Left ventricle myocardium inferior (tissue), 1 donor: Measurements from ENCODE around the gene NPAS2. TPM values are rescaled to one million over a fixed set of nuclear protein-coding genes. Genes with fewer than 3 reads are reported as not detected.

Experiments used
- DNase-seq: peaks from one replicate; pipeline ENCODE4 v3.0.0-alpha.2; 2020
- H3K27ac ChIP-seq: fragments of 200-600 bp; replicated peaks from 2 replicates; pipeline ENCODE4 v1.8.0; 2021
- H3K27me3 ChIP-seq: fragments of 200-600 bp; 2 replicates; pipeline ENCODE4 v1.8.0; 2021; ENCODE audit warnings: low read depth
- H3K36me3 ChIP-seq: fragments of 200-600 bp; 2 replicates; pipeline ENCODE4 v1.8.0; 2021
- H3K4me1 ChIP-seq: fragments of 200-600 bp; 2 replicates; pipeline ENCODE4 v1.8.0; 2021
- H3K4me3 ChIP-seq: fragments of 200-600 bp; 2 replicates; pipeline ENCODE4 v1.8.0; 2021; ENCODE audit warnings: mild to moderate bottlenecking, moderate library complexity
- H3K9me3 ChIP-seq: fragments of 200-600 bp; replicated peaks from 2 replicates; pipeline ENCODE4 v1.8.0; 2021
- CTCF ChIP-seq: fragments of 200-600 bp; IDR thresholded peaks from 2 replicates; pipeline ENCODE4 v1.8.0; 2021; ENCODE audit warnings: antibody characterized with exemption, mild to moderate bottlenecking, borderline replicate concordance
- intact Hi-C: fragments of 100-400 bp; cut with micrococcal nuclease; formaldehyde crosslinking; loops from one replicate; pipeline ENCODE4 v1.11.0; 2022
- total RNA-seq: library from RNA; stranded (reverse); fragmentation: NEBNext Ultra II Directional; extraction: Animal tissue kit (Norgen Biotek cat#: 25700); gene quantifications from one replicate; pipeline ENCODE4 v1.2.1, GENCODE V29; 2021
- donor health status: DM: no; HTN: yes; CAD: no; lungs with severe emphysema.

NPAS2 gene
- total RNA-seq, 1 donor from 2014 or later, result 51.0 TPM

- intact Hi-C loops, result no loop called here
- no peaks in the 10 kb centered on the region for H3K9me3 ChIP-seq
- no peaks in the 10 kb centered on the region for H3K4me1 ChIP-seq
- no peak overlapping the region for H3K4me3 ChIP-seq
- H3K27ac ChIP-seq, result no peak overlapping the region
- peaks cover 93% of the 10 kb centered on the region for H3K36me3 ChIP-seq
- no peak for TF ChIP-seq CTCF
- H3K27me3 ChIP-seq, result no peaks in the 10 kb centered on the region
- DNase-seq, result no peak
Observed at GRCh38 chr2:100974712-100975520, 155.0 kb downstream of the NPAS2 start.

- Histone ChIP-seq H3K4me3 (no peak overlapping the region), H3K36me3 (peaks cover 87% of the 10 kb centered on the region), H3K27ac (no peak overlapping the region), H3K27me3 (no peaks in the 10 kb centered on the region), H3K4me1 (no peaks in the 10 kb centered on the region), H3K9me3 (no peaks in the 10 kb centered on the region)
- no peak for DNase-seq
- TF ChIP-seq CTCF, result no peak
- intact Hi-C loops, result no loop called here
Observed at GRCh38 chr2:100975521-100975785, 155.5 kb downstream of the NPAS2 start.

GRCh38 chr2:100976061-100976460 is 156.1 kb downstream of the NPAS2 start:
- H3K27me3 ChIP-seq, result no peaks in the 10 kb centered on the region
- intact Hi-C loops, result no loop called here
- DNase-seq, result no peak
- peaks cover 81% of the 10 kb centered on the region for H3K36me3 ChIP-seq
- H3K4me1 ChIP-seq, result no peaks in the 10 kb centered on the region
- no peak for TF ChIP-seq CTCF
- H3K27ac ChIP-seq, result no peak overlapping the region
- no peaks in the 10 kb centered on the region for H3K9me3 ChIP-seq
- no peak overlapping the region for H3K4me3 ChIP-seq

GRCh38 chr2:100976645-100977391 is 156.9 kb downstream of the NPAS2 start:
- no peaks in the 10 kb centered on the region for H3K27me3 ChIP-seq
- H3K36me3 ChIP-seq, result peaks cover 74% of the 10 kb centered on the region
- intact Hi-C loops, result no loop called here
- H3K4me3 ChIP-seq, result no peak overlapping the region
- no peak for TF ChIP-seq CTCF
- DNase-seq, result no peak
- no peaks in the 10 kb centered on the region for H3K4me1 ChIP-seq
- no peak overlapping the region for H3K27ac ChIP-seq
- H3K9me3 ChIP-seq, result no peaks in the 10 kb centered on the region

GRCh38 chr2:100977511-100977910 is 157.6 kb downstream of the NPAS2 start:
- no peak for DNase-seq
- Histone ChIP-seq H3K27ac (no peak overlapping the region), H3K9me3 (no peaks in the 10 kb centered on the region), H3K36me3 (peaks cover 72% of the 10 kb centered on the region), H3K4me3 (no peak overlapping the region), H3K27me3 (no peaks in the 10 kb centered on the region), H3K4me1 (no peaks in the 10 kb centered on the region)
- intact Hi-C loops, result no loop called here
- TF ChIP-seq CTCF, result no peak
